NCI-H460 (cell line): ENCODE measurements around the gene NFIA. TPM values are rescaled to one million over a fixed set of nuclear protein-coding genes. Genes with fewer than 3 reads are reported as not detected.
"Not testable (repeated sequence)": the region's sequence is repeated elsewhere in the genome, so short reads cannot be mapped to it uniquely, and the experiment has no call there.

Experiments
- DNase-seq: peaks from one replicate; pipeline ENCODE4 v3.0.0-alpha.2; 2016; ENCODE audit warnings: low read depth; ENCODE audit errors: extremely low read depth
- total RNA-seq: library from RNA; depleted of rRNA; stranded (reverse); fragments of >200 nt; shearing (Covaris generic); gene quantifications from 2 replicates; pipeline ENCODE4 v1.2.3, GENCODE V29; 2014

Gene NFIA
- total RNA-seq, 1 experiment from 2014 or later, result 16.9 TPM

DNA sequence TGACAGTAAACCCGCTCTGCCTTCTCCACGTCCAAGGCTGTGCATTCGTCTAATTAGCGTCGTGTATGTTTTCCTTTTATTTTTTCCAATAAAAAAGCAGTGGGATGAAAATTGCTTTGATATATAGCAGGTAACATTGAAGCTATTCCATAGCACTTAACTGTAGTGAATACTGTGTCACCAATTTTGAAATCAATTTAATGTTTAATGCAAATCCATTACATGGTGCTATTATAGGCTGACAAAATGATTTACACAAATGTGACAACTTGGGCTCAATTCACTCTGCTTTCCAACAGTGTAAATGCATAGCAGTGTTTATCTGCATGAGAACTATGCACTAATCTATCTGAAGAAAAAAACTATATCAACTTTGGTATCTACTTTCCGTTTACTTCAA is 377.8 kb downstream of the NFIA start:
- no peak for DNase-seq

DNA sequence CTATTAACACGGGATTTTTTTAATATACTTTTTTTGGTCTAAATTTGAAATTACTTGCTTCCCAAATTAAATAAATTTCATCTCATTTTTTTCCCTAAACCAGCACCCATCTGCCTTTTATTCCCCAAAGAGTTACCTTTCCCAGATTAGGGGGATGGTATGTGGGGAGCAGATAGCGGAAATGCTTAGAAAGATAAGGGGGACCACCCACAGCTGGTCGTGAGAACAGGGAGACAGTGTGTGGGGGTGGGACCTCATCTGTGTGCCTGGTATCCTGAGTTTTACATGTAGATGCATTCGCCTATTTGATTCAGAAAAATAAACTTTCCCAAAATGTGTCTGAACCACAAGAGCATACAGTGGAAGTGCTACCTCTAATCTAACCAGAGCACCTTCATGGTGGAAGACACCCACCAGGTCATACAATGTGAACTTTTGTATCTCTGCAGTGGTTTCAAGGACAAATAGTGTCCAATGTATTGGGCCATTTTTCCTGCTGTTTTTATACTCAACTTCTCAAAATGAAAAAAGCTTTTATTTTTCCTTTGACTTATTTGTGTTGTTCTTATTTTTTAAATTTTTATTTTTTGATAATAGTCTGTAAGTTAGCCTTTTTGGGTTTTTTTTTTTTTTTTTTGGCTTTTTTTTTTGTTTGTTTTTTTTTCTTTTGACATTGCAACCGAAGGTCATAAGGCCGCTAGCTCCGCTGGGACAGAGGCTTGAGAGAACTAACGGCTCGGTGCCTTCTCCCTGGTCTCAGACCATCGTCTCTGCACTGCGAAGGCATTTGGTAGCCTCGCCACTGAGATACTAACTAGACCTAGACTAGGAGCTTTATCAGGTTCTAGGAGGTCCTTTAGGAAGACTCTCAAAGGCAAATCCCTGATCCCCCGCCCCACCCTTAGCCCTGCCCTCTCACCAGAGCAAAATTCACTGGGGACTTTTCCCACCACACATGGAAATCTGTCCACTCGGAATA is 379.3 kb downstream of the NFIA start:
- no peak for DNase-seq

DNA sequence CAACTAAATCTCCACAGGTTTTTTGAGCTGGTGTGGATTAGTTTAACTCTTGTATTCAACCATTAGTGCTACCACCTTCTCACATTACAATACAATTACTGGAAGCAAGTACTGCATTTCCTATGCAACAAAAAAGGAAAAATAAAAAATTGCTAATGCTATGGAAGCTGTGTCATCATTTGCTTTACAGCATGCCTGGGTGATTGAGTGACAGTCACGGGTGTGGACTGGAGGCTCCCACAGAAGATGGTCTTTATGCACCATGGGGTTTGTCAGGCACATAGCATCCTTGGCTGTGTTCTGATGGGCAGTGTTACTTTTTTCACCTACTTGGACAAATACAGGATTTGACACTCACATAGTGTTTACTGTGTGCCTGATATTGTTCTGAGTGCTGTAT is 380.3 kb downstream of the NFIA start:
- DNase-seq, result no peak

DNA sequence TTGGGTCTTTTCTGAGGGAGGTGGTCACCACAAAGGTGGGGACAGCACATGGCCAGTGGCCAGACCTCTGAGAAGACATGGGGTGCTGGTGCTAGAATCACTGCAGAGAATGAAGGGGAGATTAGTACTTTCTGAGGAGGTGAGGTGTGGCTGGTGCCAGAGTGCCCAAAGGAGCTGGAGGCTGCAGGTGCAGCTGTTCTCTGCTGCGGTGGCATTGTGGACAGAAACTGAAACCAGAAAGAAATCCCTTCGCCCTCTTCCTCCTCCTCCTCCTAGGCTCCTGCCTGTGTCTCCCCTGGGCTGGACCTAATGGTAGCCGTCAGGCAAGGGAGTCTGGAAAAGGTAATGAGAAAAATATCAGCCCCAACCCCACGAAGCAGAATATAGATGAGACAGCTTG is 380.9 kb downstream of the NFIA start:
- no peak for DNase-seq

DNA sequence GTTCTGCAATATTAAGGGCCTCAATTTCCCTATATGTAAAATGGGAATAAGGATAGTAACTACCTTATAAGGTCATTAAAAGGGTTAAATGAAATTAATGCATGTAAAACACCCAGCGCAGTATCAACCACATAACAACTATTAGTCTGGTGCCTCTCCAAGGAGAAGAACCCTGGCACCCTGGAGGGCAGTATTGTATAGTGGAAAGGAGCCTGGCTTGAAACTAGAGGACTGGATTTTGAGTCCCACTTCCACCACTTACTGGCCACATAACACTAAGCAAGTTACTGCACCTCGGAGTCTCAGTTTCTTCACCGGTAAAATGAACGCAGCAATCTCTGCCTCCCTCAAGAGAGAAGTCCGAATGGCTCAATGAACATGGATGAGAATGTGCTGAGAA is 385.5 kb downstream of the NFIA start:
- DNase-seq, result not testable (repeated sequence)

DNA sequence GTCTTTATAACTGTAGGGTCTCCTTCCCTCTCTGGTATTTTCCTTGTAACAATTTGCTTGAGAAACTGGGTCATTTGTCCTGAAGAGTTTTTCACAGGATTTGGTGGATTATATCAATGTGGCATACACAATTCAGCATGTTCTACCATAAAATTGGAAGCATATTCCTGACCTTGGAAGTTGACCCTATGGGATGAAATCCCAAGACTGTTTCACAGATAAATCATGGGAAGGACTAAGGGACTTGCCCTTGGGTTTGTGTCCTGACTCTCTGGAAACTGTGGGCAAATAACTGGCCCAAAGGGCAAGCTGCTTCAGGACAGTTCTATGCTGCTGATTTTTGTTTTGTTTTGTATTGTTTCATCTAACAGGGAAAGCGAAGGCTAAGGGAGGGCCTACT is 387.0 kb downstream of the NFIA start:
- DNase-seq, result no peak

DNA sequence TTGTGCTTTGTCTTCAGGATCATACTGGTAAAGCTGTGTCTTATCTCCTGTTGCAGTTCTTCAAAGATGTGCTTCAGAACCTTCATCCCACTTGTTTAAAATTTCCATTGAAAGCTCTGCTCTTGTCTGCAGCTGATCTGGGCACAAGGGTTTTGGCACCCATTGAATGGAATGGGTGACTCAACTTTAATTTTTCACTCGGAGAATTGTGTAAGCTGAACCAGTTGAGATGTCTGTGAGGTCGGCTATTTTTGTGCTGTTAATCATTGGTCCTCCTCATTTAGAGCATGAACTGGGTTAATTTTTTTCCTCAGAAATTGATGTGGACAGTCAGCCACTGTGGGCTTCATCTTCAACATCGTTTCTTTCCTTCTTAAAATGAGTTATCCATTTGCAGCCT is 390.5 kb downstream of the NFIA start:
- DNase-seq, result no peak

DNA sequence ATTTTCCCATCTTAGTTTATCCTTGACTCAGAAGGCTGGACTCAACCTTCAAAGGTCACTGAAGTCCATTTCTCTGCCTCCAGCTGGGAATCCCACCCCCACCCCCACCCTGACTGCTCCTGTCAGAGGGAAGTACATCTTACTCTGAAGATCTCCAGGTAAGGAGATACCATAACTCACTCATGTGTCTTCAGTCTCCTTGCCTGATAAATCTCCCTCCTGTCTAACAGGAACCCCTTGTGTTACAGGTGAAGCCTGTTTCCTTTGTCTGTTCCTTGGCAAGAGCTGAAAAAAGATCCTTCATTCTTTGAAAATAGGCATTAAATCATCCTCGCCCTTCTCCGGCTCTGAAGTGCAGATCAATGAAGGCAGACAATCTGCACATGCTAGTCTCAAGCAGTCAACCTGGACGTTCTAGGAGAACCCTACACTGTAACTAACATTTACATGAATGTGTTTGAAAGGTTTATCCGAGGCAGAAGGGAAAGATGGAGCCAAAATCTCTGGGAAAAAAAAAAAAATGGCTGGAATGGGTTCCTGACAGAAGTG is 392.0 kb downstream of the NFIA start:
- no peak for DNase-seq

DNA sequence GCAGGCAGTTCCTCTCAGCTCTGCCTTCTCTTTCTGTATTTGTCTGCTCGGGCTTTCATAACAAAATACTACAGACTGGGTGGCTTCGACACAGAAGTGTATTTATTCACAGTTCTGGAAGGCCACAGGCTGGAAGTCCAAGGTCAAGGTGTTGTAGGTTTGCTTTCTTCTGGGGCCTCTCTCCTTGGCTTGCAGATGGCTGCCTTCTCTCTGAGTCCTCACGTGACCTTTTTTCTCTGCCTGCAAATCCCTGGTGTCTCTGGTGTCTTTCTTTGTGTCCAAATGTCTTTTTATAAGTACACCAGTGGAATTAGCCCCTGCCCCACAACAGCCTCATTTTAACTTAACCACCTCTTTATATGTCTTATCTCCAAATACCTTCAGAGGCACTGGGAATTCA is 392.6 kb downstream of the NFIA start:
- no peak for DNase-seq

DNA sequence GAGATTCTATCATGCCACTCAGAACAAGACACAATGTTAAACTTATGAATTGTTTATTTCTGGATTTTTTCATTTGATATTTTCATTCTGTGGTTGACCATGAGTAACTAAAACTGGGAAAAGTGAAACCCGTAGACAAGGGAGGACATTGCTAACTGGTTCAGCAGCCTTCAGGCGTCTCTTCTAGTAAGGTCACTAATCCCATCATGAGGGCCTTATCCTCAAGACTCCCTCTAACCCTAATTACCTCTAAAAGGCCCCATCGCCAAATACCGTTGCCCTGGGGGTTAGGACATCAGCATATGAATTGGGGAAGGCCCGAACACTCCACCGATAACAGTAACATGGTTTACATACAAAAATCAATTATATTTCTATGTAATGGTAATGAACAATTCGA is 394.9 kb downstream of the NFIA start:
- no peak for DNase-seq

DNA sequence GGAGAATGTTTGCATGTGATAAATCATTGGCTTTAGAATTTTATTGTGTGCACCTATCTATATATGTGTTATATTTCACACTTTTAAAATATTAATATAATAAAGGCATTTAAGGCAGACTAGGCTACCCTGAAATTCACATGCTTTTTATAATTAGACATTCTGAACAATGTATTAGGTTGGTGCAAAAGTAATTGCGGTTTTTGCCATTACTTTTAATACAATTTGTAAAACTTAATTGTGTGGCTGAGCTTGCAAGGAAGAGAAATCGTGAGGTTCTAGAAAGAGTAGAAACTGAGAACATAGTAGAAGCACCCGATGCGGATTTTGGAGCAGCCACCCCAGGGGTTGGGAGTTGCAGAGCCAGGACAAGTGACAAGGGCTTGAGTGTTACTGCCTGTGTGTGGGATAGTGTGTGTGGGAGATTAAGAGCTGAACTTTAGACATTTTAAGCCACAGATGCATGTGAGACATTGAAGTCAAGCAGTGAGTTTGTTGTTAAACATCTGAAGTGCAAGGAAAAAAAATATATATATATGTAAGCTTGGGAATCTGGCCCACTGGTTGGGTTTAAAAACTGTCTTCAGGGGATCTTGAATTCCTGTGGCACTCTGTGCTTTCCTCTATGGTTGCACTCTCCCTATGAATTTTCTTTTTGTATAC is 398.0 kb downstream of the NFIA start:
- DNase-seq, result no peak

DNA sequence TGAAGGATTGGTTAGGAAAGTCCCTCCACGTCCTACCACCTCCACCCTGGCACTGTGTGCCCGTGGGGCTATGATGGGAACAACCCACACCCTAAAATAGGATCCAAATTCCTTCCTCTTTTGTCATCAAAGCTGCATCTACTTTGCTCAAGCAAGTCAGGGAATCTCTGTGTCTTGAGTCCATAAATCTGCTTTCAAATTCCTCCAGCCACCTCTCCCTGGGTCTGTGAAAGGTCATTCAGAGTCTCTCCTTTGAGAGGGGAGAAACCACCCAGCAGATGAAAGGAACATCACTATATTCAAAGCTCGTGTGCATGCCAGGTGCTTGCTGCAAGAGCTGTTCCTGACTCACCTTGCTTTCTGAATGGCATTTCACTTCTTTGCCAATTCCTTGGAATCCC is 399.0 kb downstream of the NFIA start:
- no peak for DNase-seq

DNA sequence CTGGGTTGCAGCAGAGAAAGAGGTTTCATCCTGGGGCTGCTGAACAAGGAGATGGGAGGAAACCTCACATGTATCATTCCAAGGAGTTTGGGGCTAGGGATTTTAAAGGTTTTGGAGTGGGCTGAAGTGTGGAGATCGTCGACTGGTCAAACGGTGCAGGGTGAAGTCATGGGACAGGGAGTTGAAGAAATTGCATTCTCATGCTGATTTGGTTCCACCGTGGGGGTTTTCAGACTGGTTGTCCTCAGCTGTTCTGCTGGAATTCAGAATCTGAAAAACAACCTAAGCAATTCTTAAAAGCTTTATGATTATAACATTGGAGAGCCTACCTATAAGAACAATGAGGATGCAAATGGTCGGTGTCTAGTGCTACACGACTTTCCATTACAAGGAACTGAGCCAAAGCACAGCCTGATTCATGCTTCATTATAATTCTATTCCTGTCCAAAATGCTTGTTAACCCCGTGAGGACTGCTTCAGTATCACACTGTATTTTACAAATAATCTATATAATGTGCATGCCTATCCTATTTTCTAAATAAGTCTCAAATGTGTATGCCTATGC is 399.9 kb downstream of the NFIA start:
- no peak for DNase-seq

DNA sequence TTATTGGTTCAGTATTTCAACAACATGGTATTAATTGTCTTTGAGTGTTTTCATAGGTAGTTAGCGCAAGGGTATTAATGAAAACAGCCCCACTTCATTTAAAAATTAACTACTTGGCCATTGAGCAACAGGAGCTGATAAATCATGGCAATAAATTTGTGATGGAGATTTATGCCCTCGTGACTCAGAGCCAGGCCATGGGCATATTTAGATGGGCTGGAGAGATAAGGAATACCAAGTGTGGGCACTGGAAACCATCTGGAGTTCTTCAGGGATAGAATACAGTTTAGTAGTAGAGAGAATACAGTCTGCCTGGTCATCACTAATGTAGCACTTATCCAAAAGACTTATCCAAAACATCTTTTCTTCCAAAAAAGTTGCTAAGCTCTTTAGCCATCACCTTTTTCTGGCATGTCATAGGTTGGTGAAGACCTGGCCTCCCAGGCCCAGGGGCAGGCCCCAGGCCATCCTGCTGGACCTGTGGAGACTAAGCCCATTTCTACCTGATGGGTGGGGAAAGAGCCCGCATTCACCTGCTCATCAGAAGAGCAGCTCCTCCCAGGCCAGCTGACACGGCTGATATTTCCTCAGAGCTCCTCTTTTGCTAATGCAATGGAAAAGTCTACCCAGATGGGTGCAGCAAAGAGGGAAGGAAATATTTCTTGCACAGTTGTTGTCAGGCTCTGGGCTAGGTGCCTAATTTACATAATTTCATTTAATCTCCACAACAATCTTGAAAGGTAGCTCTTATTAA is 404.6 kb downstream of the NFIA start:
- DNase-seq, result no peak

DNA sequence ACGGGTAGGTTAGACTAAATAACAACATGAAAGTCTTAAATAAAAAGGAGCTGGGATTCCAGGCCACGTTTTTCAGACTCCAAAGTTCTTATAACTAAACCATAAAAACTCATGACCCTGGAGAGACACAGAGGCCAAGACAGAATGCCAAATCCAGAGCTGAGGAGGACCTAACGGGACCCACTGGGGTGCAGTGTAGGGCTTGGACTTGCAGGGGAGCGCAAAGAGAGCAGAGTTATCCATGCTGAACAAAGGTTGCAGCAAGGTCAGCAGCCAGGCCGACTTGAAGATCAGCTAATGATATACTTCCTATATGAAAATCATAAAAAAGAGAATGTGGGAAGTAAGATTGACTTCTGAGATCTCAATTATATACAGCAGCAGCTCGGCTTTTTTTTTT is 405.4 kb downstream of the NFIA start:
- DNase-seq, result no peak

DNA sequence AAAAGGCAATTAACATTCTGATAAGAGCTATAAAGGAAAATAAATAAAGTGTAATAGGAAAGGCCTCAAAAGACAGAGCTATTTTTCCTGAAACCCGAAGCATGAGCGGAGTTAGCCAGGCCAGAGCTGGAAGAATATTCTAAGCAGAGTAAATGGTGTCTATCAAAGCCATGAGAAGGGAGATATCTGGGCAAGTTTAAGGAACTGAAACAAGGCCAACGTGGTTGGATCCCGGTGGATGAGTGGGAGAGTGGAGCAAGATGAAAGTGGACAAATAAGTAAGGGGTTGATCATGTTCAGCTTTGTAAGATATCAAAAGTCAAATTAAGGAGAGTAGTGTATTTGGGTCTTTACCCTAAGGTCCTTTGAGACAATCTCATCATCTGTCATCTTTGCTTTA is 408.6 kb downstream of the NFIA start:
- DNase-seq, result no peak

DNA sequence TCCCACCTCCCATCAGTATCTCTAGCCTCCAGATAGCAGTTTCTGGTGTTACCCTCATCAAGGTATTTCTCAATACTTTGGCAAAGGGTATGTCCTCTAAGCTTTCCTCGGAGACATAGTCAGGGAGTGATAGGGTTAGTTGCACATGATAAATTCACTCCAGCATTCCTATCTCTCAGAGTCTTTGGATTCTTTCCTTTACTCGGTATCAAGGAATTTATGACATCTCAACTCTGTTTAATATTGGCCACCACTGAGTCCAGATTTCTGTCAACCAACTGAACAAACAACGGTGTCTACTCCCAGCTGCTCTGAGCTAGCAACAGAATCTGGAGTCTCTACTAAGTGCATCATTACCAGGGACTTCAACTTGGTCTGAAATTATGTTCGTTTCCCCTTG is 409.1 kb downstream of the NFIA start:
- no peak for DNase-seq

DNA sequence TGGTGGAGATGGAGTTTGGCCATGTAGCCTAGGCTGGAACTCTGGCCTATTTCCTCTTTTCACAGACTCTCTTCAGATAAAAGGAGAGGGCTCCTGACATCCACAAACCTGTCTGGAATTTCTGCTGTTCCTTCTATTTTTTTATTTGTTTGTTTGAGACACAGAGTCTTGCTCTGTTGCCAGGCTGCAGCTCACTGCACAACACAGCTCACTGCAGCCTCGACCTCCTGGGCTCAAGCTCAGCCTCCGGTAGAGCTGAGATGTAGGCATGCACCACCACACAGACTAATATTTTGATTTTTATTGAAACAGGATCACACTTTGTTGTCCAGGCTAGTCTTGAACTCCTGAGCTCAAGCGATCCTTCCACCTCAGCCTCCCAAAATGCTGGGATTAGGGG is 411.6 kb downstream of the NFIA start:
- no peak for DNase-seq

DNA sequence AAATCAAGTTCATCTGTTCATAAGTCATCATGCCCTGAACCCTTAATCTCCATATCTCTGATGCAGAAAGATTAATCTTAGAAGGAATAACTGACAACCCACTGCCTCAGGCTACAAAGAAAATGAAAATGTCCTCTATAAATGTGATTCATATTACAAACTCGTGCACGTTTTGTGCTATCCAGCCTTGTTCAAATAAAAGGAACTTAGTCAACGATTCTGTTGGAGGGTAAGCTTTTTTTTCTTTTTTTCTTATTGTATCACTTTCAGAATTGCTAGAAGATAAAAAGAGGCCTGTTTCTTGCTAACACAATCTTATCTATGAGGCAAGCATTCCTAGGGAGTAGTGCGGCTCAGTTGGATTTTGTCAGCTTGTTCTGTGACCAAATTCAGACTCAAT is 414.1 kb downstream of the NFIA start:
- no peak for DNase-seq

DNA sequence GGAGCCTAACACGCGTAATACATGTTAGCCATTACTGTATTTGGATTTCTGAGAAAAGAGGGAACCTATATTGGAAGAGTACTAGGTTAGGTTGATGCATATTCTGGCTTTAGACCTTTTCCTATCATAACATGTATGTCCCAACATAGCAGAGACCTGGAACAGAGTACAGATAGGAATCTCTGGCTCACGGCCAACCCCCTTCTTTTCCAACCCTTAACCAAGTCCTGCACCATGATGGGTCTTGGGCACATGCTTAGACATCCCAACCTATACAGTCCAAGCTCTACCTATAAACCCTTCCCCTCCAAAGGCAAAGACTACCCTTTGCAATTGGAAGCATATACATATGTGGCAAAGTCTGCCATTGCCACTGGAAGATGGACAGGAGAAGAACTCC is 414.7 kb downstream of the NFIA start:
- DNase-seq, result no peak

DNA sequence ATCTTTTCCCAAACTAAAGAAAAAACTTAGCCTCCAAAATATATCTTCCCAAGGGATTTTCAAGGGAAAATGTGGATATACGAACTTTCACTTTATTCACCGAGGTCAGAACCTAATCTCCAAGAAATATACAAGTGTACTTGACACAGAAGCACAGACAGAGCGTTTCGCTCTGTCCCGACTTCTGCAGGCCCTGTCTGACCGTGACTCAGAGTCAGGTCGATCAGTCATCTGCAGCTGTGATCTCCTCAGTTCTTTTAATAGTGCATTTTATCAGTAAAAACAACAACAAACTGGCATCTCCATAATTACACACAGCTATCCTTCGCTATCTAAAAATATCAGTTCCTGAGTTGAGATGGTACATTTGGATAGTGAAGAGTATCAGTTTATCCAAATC is 416.0 kb downstream of the NFIA start:
- no peak for DNase-seq
